Ovary (tissue), 3 donors: Measurements from ENCODE around the gene SDF2L1.

ENCODE experiments used
- EP300 ChIP-seq: sonication (generic); formaldehyde crosslinking; IDR thresholded peaks from one replicate; pipeline ENCODE4 v1.6.1; 2017; ENCODE audit warnings: antibody characterized with exemption
- POLR2A ChIP-seq: fragments of 450-650 bp; IDR thresholded peaks from one replicate; pipeline ENCODE4 v1.6.1; 2017; ENCODE audit warnings: antibody characterized with exemption, mild to moderate bottlenecking, moderate library complexity
- TF ChIP-seq, protein P1 (sequence below), 3 donors: fragments of 450-650 bp in 2 of 3; fragments of 200-600 bp in 1 of 3; IDR thresholded peaks; one replicate each; pipeline versions ENCODE4 v1.5.1 to v1.8.0; 2016 to 2022; ENCODE audit warnings: antibody characterized with exemption in 3 of 3, mild to moderate bottlenecking in 1 of 3
- donor health status: DM: no; HTN: no; CAD: no.

DNA sequence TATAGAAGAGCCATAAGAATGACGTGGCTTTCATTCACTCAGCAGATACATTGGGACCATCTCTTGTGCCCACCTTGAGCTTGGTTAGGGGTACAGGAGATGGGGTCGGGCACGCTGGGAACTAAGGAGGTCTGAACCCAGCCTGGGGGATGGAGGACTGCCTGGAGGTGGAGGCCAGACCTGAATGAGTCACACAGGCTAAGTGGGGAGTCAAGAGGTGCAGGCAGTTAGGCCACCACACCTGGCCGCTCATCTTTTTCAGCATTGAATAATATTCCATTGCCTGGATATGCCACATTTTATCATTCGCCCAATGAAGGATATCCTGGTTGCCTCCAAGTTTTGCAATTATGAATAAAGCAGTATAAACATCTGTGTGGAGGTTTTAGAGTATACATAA, 19.9 kb downstream of the SDF2L1 start:
- TF ChIP-seq, protein P1, sequence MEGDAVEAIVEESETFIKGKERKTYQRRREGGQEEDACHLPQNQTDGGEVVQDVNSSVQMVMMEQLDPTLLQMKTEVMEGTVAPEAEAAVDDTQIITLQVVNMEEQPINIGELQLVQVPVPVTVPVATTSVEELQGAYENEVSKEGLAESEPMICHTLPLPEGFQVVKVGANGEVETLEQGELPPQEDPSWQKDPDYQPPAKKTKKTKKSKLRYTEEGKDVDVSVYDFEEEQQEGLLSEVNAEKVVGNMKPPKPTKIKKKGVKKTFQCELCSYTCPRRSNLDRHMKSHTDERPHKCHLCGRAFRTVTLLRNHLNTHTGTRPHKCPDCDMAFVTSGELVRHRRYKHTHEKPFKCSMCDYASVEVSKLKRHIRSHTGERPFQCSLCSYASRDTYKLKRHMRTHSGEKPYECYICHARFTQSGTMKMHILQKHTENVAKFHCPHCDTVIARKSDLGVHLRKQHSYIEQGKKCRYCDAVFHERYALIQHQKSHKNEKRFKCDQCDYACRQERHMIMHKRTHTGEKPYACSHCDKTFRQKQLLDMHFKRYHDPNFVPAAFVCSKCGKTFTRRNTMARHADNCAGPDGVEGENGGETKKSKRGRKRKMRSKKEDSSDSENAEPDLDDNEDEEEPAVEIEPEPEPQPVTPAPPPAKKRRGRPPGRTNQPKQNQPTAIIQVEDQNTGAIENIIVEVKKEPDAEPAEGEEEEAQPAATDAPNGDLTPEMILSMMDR (IDR thresholded peaks at IDR 0.05), result no peak
- TF ChIP-seq POLR2A, result no peak
- no peak for TF ChIP-seq EP300
